Measurements from ENCODE around the gene ALS2. TPM values are rescaled to one million over a fixed set of nuclear protein-coding genes. Genes with fewer than 3 reads are reported as not detected.
"Not testable (repeated sequence)": the region's sequence is repeated elsewhere in the genome, so short reads cannot be mapped to it uniquely, and the experiment has no call there.

The ALS2 gene
- total and polyA plus RNA-seq, 12 donors, result 3.1 to 24.3 (median 15.3) TPM

GRCh38 chr2:201675454-201675853, 105.3 kb downstream of the ALS2 start:
- 69 to 89% (median 83%) methylated on average over 4 of the region's 4 CpGs for WGBS, 4 donors
- intact Hi-C loops (cut with DNase I), result no loop called here
- Histone ChIP-seq H3K36me3 (replicated peaks in 1 of 2) (no peaks in the 10 kb centered on the region), H3K9me3 (replicated peaks in 1 of 3) (no peaks in the 10 kb centered on the region), H3K27ac (no peak overlapping the region), H3K4me3 (no peak overlapping the region), H3K4me1 (replicated peaks in 1 of 2) (no peaks in the 10 kb centered on the region), H3K27me3 (no peaks in the 10 kb centered on the region)
- TF ChIP-seq POLR2A (IDR thresholded peaks at IDR 0.05) (no peak), CTCF (IDR thresholded peaks at IDR 0.05) (no peak)
- DNase-seq, result no peak

- TF ChIP-seq POLR2A (IDR thresholded peaks at IDR 0.05) (no peak), CTCF (IDR thresholded peaks at IDR 0.05) (no peak)
- H3K4me3 ChIP-seq, result no peak overlapping the region
- no peaks in the 10 kb centered on the region for H3K27me3 ChIP-seq
- WGBS, 4 donors, result 79 to 94% (median 82%) methylated on average over 3 of the region's 3 CpGs
- intact Hi-C loops (cut with DNase I), result no loop called here
- DNase-seq, result no peak
- no peaks in the 10 kb centered on the region for H3K4me1 ChIP-seq (replicated peaks in 1 of 2)
- H3K36me3 ChIP-seq (replicated peaks in 1 of 2), result no peaks in the 10 kb centered on the region
- no peaks in the 10 kb centered on the region for H3K9me3 ChIP-seq (replicated peaks in 1 of 3)
- no peak overlapping the region for H3K27ac ChIP-seq
These were observed 105.9 kb downstream of the ALS2 start for GRCh38 chr2:201674794-201675193.

GRCh38 chr2:201674298-201674697, 106.4 kb downstream of the ALS2 start:
- Histone ChIP-seq H3K4me1 (replicated peaks in 1 of 2) (no peaks in the 10 kb centered on the region), H3K4me3 (no peak overlapping the region), H3K36me3 (replicated peaks in 1 of 2) (no peaks in the 10 kb centered on the region), H3K9me3 (replicated peaks in 1 of 3) (no peaks in the 10 kb centered on the region), H3K27me3 (no peaks in the 10 kb centered on the region), H3K27ac (no peak overlapping the region)
- no peak for TF ChIP-seq POLR2A (IDR thresholded peaks at IDR 0.05)
- no peak for DNase-seq
- 55 to 75% (median 69%) methylated on average over 3 of the region's 3 CpGs for WGBS, 4 donors
- intact Hi-C loops (cut with DNase I), result no loop called here

- DNase-seq, result no peak
- Histone ChIP-seq H3K9me3 (replicated peaks in 1 of 3) (no peaks in the 10 kb centered on the region), H3K4me3 (no peak overlapping the region), H3K36me3 (replicated peaks in 1 of 2) (no peaks in the 10 kb centered on the region), H3K4me1 (replicated peaks in 1 of 2) (no peaks in the 10 kb centered on the region), H3K27me3 (no peaks in the 10 kb centered on the region), H3K27ac (no peak overlapping the region)
- intact Hi-C loops (cut with DNase I), result no loop called here
- 81 to 87% (median 84%) methylated on average over 2 of the region's 2 CpGs for WGBS, 4 donors
- no peak for TF ChIP-seq CTCF (IDR thresholded peaks at IDR 0.05)
- no peak for TF ChIP-seq POLR2A (IDR thresholded peaks at IDR 0.05)
These were observed 107.2 kb downstream of the ALS2 start for GRCh38 chr2:201673546-201673945.

- H3K9me3 ChIP-seq (replicated peaks in 1 of 3); H3K27ac ChIP-seq; intact Hi-C loops (cut with DNase I); H3K4me3 ChIP-seq; H3K27me3 ChIP-seq; DNase-seq; H3K36me3 ChIP-seq (replicated peaks in 1 of 2); H3K4me1 ChIP-seq (replicated peaks in 1 of 2): not testable (repeated sequence)
- 49 to 63% (median 56%) methylated on average over 4 of the region's 4 CpGs for WGBS, 4 donors
These were observed 109.5 kb downstream of the ALS2 start for GRCh38 chr2:201671205-201671604.
